ENCODE measurements around the gene INTS1. TPM values are rescaled to one million over a fixed set of nuclear protein-coding genes. Genes with fewer than 3 reads are reported as not detected.

Gene INTS1
- polyA plus RNA-seq, 3 donors = 5.5 to 64.3 (median 7.3) TPM

GRCh38 chr7:1514995-1515401 is 10.8 kb upstream of the INTS1 start:
- Histone ChIP-seq H3K4me3 (replicated peaks in 1 of 3; ENCODE audit: low read depth in 2 of 3, low read length in 3 of 3) (no peak overlapping the region), H3K4me2 (replicated peaks; ENCODE audit: extremely low read depth, low read length, poor library complexity, severe bottlenecking) (no peak overlapping the region), H3K36me3 (replicated peaks in 1 of 2; ENCODE audit: control insufficient read depth in 1 of 2, insufficient read depth in 2 of 2, low read length in 2 of 2) (no peaks in the 10 kb centered on the region), H3K27me3 (ENCODE audit: control insufficient read depth in 2 of 2, insufficient read depth in 2 of 2, low read length in 2 of 2) (no peaks in the 10 kb centered on the region), H3K79me2 (ENCODE audit: insufficient read depth, low read length) (no peaks in the 10 kb centered on the region), H3K4me1 (ENCODE audit: control insufficient read depth in 1 of 2, insufficient read depth in 2 of 2, low read length in 2 of 2) (peaks cover 40 to 44% of the 10 kb centered on the region in 2 donors), H2AFZ (ENCODE audit: insufficient read depth, low read depth, low read length, poor library complexity, severe bottlenecking) (no peak overlapping the region), H4K20me1 (ENCODE audit: insufficient read depth, low read length) (no peaks in the 10 kb centered on the region), H3K9ac (ENCODE audit: insufficient read depth, low read length, poor library complexity, severe bottlenecking) (no peak overlapping the region), H3K27ac (ENCODE audit: low read depth in 1 of 2, low read length in 2 of 2) (no peak overlapping the region), H3K9me3 (replicated peaks in 1 of 2; ENCODE audit: control insufficient read depth in 1 of 2, insufficient read depth in 1 of 2, low read length in 2 of 2) (no peaks in the 10 kb centered on the region)
- Mint-ChIP-seq H3K27ac (peak overlapping the region in 3 of 7 donors; percentile 57 to 76 (median 70)), H3K4me1 (peaks cover 43% of the 10 kb centered on the region), H3K36me3 (no peaks in the 10 kb centered on the region), H3K27me3 (ENCODE audit: low read depth in 3 of 3) (peaks cover 2 to 11% (median 5%) of the 10 kb centered on the region in 3 donors), H3K4me3 (no peak overlapping the region), H3K9me3 (peaks cover 0 to 17% (median 7%) of the 10 kb centered on the region in 7 donors)
- TF ChIP-seq, protein P1, sequence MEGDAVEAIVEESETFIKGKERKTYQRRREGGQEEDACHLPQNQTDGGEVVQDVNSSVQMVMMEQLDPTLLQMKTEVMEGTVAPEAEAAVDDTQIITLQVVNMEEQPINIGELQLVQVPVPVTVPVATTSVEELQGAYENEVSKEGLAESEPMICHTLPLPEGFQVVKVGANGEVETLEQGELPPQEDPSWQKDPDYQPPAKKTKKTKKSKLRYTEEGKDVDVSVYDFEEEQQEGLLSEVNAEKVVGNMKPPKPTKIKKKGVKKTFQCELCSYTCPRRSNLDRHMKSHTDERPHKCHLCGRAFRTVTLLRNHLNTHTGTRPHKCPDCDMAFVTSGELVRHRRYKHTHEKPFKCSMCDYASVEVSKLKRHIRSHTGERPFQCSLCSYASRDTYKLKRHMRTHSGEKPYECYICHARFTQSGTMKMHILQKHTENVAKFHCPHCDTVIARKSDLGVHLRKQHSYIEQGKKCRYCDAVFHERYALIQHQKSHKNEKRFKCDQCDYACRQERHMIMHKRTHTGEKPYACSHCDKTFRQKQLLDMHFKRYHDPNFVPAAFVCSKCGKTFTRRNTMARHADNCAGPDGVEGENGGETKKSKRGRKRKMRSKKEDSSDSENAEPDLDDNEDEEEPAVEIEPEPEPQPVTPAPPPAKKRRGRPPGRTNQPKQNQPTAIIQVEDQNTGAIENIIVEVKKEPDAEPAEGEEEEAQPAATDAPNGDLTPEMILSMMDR (IDR thresholded peaks at IDR 0.05) = no peak
- intact Hi-C loops (cut with micrococcal nuclease) = loop anchor here in 1 of 2 donors (10.0 kb wide), 1 partner anchor 50 kb away; no protein-coding TSS in a partner anchor
- 50% methylated on average over 3 of the region's 4 CpGs for WGBS (ENCODE audit: insufficient coverage)
- DNase-seq = no peak

- no peaks in the 10 kb centered on the region for H3K9me3 ChIP-seq (replicated peaks in 1 of 2; ENCODE audit: control insufficient read depth in 1 of 2, insufficient read depth in 1 of 2, low read length in 2 of 2)
- H3K79me2 ChIP-seq (ENCODE audit: insufficient read depth, low read length) = no peaks in the 10 kb centered on the region
- no peaks in the 10 kb centered on the region for H3K36me3 Mint-ChIP-seq
- H3K4me3 Mint-ChIP-seq = no peak overlapping the region
- H3K27ac ChIP-seq (ENCODE audit: low read depth in 1 of 2, low read length in 2 of 2) = no peak overlapping the region
- H3K9ac ChIP-seq (ENCODE audit: insufficient read depth, low read length, poor library complexity, severe bottlenecking) = no peak overlapping the region
- TF ChIP-seq, protein P1 (IDR thresholded peaks at IDR 0.05) = no peak
- no peak overlapping the region for H3K4me2 ChIP-seq (replicated peaks; ENCODE audit: extremely low read depth, low read length, poor library complexity, severe bottlenecking)
- H3K27ac Mint-ChIP-seq = peak overlapping the region in 2 of 7 donors; percentile 76 to 88
- H3K9me3 Mint-ChIP-seq = peaks cover 0 to 11% (median 5%) of the 10 kb centered on the region in 7 donors
- H3K4me1 ChIP-seq (ENCODE audit: control insufficient read depth in 1 of 2, insufficient read depth in 2 of 2, low read length in 2 of 2) = peaks cover 40 to 44% of the 10 kb centered on the region in 2 donors
- intact Hi-C loops (cut with micrococcal nuclease) = loop anchor here in 1 of 2 donors (10.0 kb wide), 1 partner anchor 50 kb away; no protein-coding TSS in a partner anchor
- H3K27me3 ChIP-seq (ENCODE audit: control insufficient read depth in 2 of 2, insufficient read depth in 2 of 2, low read length in 2 of 2) = no peaks in the 10 kb centered on the region
- WGBS (ENCODE audit: insufficient coverage) = 76% methylated on average over 11 of the region's 12 CpGs
- no peak overlapping the region for H2AFZ ChIP-seq (ENCODE audit: insufficient read depth, low read depth, low read length, poor library complexity, severe bottlenecking)
- no peaks in the 10 kb centered on the region for H3K36me3 ChIP-seq (replicated peaks in 1 of 2; ENCODE audit: control insufficient read depth in 1 of 2, insufficient read depth in 2 of 2, low read length in 2 of 2)
- H4K20me1 ChIP-seq (ENCODE audit: insufficient read depth, low read length) = no peaks in the 10 kb centered on the region
- H3K27me3 Mint-ChIP-seq (ENCODE audit: low read depth in 3 of 3) = peaks cover 2 to 11% (median 5%) of the 10 kb centered on the region in 3 donors
- H3K4me3 ChIP-seq (replicated peaks in 1 of 3; ENCODE audit: low read depth in 2 of 3, low read length in 3 of 3) = no peak overlapping the region
- no peak for DNase-seq
- H3K4me1 Mint-ChIP-seq = peaks cover 43% of the 10 kb centered on the region
Measured at GRCh38 chr7:1514407-1514806, 10.2 kb upstream of the INTS1 start.
